AG08395 (cell line): ENCODE data around the gene LDB3.

Experiments used
- DNase-seq: peaks from one replicate; pipeline ENCODE4 v3.0.0; 2012; ENCODE audit warnings: mixed read lengths, low spot score

The LDB3 gene

DNA sequence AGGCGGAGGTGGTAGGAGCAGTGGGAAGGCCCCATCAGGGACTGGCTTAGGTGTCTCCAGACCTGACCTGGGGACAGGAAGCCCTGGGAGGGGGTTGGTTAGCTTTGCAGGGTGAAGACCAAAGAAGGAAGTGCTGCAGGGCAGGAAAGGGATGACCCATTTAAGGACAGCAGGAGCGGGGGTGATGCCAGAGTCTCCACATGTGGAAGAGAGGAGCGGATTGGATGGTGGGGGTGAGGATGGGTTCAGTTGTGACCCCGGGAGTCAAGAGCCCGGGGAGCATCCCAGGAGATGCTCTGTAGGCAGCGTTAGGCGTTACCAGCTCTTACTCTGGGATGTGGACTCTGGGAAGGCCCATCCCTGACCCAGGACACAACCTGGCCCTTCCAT lies 3.1 kb upstream of the LDB3 start:
- DNase-seq: no peak

DNA sequence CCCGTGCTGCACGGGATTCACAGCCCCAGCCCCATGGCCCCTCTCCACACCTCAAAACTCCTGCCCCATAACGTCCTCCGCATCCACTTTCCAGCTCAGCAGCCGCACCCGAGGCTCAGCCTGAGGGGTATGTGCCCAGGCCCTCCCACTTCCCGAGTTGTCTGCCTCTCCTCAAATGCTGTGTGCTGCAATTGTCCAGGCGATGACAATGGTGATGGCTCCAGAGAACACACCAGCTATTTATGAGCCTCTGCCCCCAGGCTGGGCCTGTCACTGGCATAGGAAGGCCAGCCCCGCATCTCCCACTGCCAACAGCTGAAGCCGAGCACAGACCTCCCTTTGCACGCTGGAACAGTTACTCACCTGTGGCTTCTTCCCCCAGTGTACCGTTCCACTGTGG lies 2.4 kb upstream of the LDB3 start:
- DNase-seq: no peak

GRCh38 chr10:86666538-86666937 lies 1.8 kb upstream of the LDB3 start:
- no peak for DNase-seq

GRCh38 chr10:86667421-86668181 lies 710 bp upstream of the LDB3 start:
- no peak for DNase-seq

GRCh38 chr10:86670290-86670811 lies 2.0 kb downstream of the LDB3 start:
- no peak for DNase-seq

DNA sequence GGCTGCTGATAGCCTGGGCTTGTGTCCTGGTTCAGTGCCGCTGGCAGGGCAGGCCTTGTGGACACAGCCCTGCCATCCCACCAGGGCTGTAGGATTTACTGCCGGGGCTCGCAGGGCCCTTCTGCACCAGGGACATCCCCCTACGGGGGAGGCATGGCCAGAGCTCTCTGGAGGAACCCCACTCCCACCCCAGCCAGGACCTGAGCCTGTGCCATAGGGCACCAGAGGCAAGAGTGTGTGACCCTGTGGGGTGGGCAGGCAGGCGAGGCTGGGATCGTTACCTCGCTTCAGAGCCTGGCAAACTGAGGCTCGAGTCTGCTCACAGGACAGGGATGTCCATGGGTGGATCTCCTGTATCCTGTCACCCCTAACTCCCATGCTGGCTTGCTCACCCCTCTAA lies 2.6 kb downstream of the LDB3 start:
- DNase-seq: no peak

- DNase-seq: no peak
These were observed 3.1 kb downstream of the LDB3 start for GRCh38 chr10:86671419-86671818.

DNA sequence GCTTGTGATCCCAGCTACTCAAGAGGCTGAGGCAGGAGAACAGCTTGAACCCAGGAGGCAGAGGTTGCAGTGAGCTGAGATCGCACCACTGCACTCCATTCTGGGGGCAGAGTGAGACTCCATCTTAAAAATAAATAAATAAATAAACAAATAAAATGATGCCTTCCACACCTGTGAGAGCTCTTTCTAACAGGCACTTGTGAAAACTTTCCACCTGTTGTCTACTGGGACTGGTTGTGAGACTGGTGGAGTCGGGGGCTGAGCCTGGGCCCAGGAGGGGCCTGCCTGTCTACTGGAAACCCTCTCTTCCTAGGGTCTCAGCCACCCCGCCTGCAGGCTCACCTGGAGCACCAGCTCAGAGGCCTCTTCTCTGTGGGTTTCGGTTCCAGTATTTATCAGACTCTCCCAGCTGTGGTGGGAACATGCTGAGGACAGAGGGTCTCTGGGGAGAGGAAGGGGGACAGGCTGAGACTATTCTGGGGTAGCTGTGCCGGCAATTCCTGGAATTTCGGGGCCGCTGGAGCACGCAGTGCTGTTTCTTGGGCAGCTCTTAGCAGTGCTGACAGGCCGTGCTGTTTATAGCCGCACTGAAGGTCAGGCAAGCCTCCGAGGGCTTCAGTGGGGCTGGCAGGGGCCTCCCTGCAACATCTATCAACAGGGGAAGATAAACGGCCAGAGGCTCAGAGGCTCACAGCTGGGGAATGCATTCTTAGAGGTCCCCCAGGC lies 3.8 kb downstream of the LDB3 start:
- DNase-seq: no peak

DNA sequence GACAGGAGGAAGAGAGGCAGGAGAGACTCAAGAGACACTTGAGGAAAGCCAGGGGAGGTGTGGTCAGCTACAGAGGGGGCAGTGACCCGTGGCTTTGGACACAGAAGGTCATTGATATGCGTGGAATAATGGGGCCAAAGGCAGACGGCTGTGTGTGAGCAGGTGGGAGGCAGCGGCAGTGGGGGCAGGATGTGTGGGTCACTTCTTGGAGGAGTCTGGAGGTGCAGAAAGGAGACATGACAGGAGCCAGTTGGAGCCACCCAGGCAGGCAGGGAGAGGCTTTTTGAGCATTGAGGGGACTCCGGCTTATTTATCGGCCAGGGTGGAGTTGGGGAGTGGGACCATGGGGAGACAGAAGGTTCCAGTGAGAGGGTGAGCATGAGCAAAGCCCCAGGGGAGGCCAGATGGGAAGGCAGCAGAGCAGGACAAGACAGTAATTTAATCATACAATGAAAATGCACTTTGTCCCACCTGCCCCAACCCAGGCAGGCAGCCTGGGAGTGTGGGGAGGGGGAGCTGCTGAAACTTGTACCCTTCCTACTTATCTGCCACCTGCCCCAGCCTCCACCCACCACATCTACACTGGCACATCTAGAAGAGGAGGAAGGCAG lies 5.0 kb downstream of the LDB3 start:
- no peak for DNase-seq

DNA sequence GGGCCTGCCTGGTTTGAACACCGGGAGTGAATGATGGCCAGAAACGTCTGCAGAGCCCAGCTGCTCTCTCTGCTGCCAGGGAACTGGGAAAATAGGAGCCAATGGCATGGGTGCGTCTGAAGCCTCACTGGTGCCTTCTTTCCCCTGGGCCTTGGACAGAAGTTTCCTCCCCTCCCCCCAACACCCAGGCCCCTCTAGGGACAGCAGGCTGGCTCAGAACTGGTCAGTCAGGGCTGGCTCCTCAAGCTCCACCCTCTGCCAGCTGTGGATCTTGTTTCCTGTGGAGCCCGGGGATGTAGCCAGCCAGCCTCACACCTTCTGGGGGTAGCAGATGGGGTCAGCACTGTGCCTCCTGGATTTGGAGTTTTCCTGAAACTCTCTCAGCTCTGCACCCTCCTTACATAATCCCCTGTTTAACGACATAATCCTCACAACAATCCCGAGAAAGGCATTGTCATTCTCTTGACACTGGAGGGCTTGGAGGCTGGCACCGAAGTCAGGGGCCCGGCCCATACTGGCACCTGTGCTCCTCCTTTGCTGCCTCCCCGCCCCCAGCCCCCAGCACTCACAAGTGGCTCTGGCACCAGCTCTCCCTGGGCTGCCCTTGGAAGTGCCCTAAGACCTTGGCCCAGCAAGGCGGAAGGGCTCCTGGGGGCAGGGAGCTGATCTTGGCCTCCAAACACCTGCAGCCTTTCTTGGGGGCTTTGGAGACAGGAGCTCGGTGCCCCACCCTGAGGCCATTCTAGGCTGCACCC lies 5.7 kb downstream of the LDB3 start:
- DNase-seq: no peak

- no peak for DNase-seq
These were observed 6.6 kb downstream of the LDB3 start for GRCh38 chr10:86674912-86675311.

- DNase-seq: no peak
These were observed 9.1 kb downstream of the LDB3 start for GRCh38 chr10:86677374-86677773.

- no peak for DNase-seq
These were observed 10.9 kb downstream of the LDB3 start for GRCh38 chr10:86678999-86679792.

DNA sequence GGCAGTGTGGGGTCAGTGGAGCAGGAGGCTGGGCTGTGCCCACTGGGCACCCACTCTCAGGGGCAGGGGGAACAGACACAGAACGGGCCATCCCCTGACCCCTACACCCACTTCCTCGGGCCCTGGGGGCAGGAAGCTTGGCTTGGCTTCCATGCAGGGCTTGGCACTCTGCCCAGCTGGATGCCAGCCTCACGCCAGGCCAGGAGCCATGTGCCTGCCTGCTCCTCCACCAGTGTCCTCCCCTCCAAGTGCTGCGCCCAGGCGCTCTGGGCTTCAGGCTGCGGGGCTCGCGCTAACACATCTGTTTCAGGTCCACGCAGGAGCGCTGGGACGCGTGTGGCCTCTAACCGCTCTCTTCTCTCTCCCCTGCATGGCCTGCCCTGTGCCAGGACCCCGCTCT lies 12.7 kb downstream of the LDB3 start:
- no peak for DNase-seq

GRCh38 chr10:86681722-86682386 lies 13.5 kb downstream of the LDB3 start:
- no peak for DNase-seq

GRCh38 chr10:86682675-86683074 lies 14.4 kb downstream of the LDB3 start:
- DNase-seq: no peak

DNA sequence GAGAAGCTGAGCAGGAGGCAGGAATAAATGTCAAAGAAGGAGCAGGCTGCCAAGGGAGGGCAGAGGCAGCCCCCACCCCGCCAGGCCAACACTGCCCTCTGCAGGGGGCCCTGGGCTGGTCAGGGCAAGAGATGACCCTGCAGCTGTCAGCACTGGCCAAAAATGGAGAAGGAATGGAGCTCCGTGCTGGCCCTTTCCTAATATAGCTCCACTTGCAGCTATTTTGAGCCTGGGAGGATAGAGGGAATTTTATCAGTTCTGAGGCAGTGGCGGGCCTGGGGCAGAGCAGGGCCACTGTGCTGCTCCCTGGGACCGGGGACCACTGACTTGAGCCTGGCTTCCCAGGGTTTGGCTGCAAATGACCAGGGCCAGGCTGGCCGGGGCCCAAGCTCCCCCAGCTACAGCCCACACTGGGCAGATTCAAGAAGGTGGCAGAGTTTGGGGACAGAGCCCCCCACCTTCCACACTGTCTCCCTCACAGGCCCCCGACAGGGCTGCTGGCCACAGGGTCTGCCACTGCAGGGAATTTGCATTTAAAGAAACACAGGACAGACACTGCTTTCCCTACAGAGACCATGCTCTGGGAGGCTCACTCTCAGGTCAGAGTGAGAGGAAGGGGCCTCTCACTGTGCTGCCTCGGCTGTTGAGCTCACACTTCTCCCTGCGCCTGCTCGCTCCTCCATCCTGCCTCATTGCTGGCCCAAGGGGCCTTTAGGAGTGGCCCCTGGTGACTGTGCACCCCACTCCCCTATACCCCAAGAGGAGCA lies 16.2 kb downstream of the LDB3 start:
- DNase-seq: no peak

GRCh38 chr10:86685416-86685815 lies 17.1 kb downstream of the LDB3 start:
- DNase-seq: no peak

DNA sequence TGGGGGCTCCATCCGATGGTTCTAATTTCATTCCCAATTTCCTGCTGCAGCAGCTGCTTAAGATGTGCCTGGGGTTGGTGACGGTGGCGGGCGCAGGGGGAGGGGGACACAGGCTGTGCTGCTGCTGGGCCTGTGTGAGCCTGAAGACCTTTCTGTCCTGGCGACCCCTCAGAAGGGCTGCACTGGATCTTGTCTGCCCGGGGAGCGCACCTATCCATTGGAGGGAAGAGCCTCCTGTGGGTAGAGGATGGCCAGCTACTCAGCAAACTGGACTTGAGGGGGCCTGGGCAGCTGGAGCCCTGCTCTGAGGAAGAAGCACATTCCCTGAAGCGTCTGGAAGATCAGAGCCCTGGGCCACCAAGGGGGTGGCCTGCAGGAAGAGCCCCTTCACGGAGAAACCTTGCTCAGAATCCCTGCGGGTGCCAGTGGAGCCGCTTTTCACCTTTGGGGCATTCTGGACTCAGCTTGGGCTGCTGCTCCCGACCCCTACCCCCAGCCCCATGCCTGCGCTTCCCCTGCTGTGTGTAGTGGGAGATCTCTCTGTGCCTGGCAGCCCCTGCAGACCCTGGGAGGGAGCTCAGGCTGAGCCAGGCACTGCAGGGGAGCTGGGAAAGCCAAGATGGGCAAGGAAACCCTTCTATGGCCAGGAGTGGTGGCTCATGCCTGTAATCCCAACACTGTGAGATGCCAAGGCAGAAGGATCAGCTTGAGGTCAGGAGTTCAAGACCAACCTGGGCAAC lies 17.8 kb downstream of the LDB3 start:
- DNase-seq: no peak
